ENCODE data around the gene TLX1. TPM values are rescaled to one million over a fixed set of nuclear protein-coding genes. Genes with fewer than 3 reads are reported as not detected.

The TLX1 gene
- total RNA-seq, 2 experiments from 2014 or later: not detected

GRCh38 chr10:101136708-101137121 is 5.6 kb downstream of the TLX1 start:
- CTCF ChIA-PET: no interaction called here
- no peaks in the 10 kb centered on the region for H3K36me3 Mint-ChIP-seq (ENCODE audit: low read depth)
- H3K9me3 Mint-ChIP-seq (ENCODE audit: insufficient read depth): no peaks in the 10 kb centered on the region
- no peak overlapping the region for H3K27ac Mint-ChIP-seq
- peaks cover 20% of the 10 kb centered on the region for H3K4me1 Mint-ChIP-seq (ENCODE audit: low read depth)
- DNase-seq (no peak), ATAC-seq (no peak)
- peaks cover 87% of the 10 kb centered on the region for H3K27me3 Mint-ChIP-seq (ENCODE audit: low read depth)
- H3K4me3 Mint-ChIP-seq: no peak overlapping the region
- POLR2A ChIA-PET: no interaction called here

- DNase-seq: no peak
- CTCF ChIA-PET: no interaction called here
- H3K9me3 Mint-ChIP-seq (ENCODE audit: insufficient read depth): no peaks in the 10 kb centered on the region
- peaks cover 21% of the 10 kb centered on the region for H3K4me1 Mint-ChIP-seq (ENCODE audit: low read depth)
- POLR2A ChIA-PET: no interaction called here
- no peaks in the 10 kb centered on the region for H3K36me3 Mint-ChIP-seq (ENCODE audit: low read depth)
- H3K27ac Mint-ChIP-seq: no peak overlapping the region
- no peak overlapping the region for H3K4me3 Mint-ChIP-seq
- peaks cover 88% of the 10 kb centered on the region for H3K27me3 Mint-ChIP-seq (ENCODE audit: low read depth)
- no peak for ATAC-seq
These were observed 6.2 kb downstream of the TLX1 start for GRCh38 chr10:101137271-101137670.

- no peak overlapping the region for H3K4me3 Mint-ChIP-seq
These were observed 7.8 kb downstream of the TLX1 start for GRCh38 chr10:101138788-101139420.

GRCh38 chr10:101139421-101139911 is 8.4 kb downstream of the TLX1 start:
- no peak for ATAC-seq
- Mint-ChIP-seq H3K27me3 (ENCODE audit: low read depth) (peaks cover 83% of the 10 kb centered on the region), H3K36me3 (ENCODE audit: low read depth) (no peaks in the 10 kb centered on the region), H3K27ac (no peak overlapping the region), H3K4me3 (no peak overlapping the region), H3K4me1 (ENCODE audit: low read depth) (peaks cover 18% of the 10 kb centered on the region), H3K9me3 (ENCODE audit: insufficient read depth) (no peaks in the 10 kb centered on the region)
- DNase-seq: no peak
- ChIA-PET CTCF (interaction anchor here (0.9 to 9.5 kb wide), 6 partner anchors 16 to 88 kb away, joined by 3 to 355 read pairs (median 4); no protein-coding TSS in a partner anchor), POLR2A (no interaction called here)

More at GRCh38 chr10:101138788-101139420, 7.8 kb downstream of the TLX1 start:
- no peaks in the 10 kb centered on the region for H3K36me3 Mint-ChIP-seq (ENCODE audit: low read depth)
- POLR2A ChIA-PET: no interaction called here
- CTCF ChIA-PET: interaction anchor here (0.9 to 9.5 kb wide), 6 partner anchors 15 to 88 kb away, joined by 3 to 355 read pairs (median 4); no protein-coding TSS in a partner anchor
- H3K27me3 Mint-ChIP-seq (ENCODE audit: low read depth): peaks cover 83% of the 10 kb centered on the region
- ATAC-seq (no peak), DNase-seq (no peak)
- no peak overlapping the region for H3K27ac Mint-ChIP-seq
- H3K4me1 Mint-ChIP-seq (ENCODE audit: low read depth): peaks cover 22% of the 10 kb centered on the region
- H3K9me3 Mint-ChIP-seq (ENCODE audit: insufficient read depth): no peaks in the 10 kb centered on the region

- Mint-ChIP-seq H3K36me3 (ENCODE audit: low read depth) (no peaks in the 10 kb centered on the region), H3K9me3 (ENCODE audit: insufficient read depth) (no peaks in the 10 kb centered on the region), H3K27ac (no peak overlapping the region), H3K4me3 (no peak overlapping the region), H3K4me1 (ENCODE audit: low read depth) (peaks cover 11% of the 10 kb centered on the region), H3K27me3 (ENCODE audit: low read depth) (peaks cover 82% of the 10 kb centered on the region)
- ChIA-PET CTCF (interaction anchor here (0.8 to 9.5 kb wide), 17 partner anchors 8 to 397 kb away, joined by 3 to 355 read pairs (median 8); partner anchors contain the start of gene KAZALD1), POLR2A (no interaction called here)
- DNase-seq (no peak), ATAC-seq (no peak)
These were observed 9.2 kb downstream of the TLX1 start for GRCh38 chr10:101140084-101140949.

- no peak overlapping the region for H3K27ac Mint-ChIP-seq
- H3K9me3 Mint-ChIP-seq (ENCODE audit: insufficient read depth): no peaks in the 10 kb centered on the region
- H3K4me1 Mint-ChIP-seq (ENCODE audit: low read depth): peaks cover 5% of the 10 kb centered on the region
- ATAC-seq (no peak), DNase-seq (no peak)
- H3K4me3 Mint-ChIP-seq: no peak overlapping the region
- ChIA-PET CTCF (interaction anchor here (0.7 to 9.5 kb wide), 39 partner anchors 8 to 1525 kb away, joined by 3 to 355 read pairs (median 7); partner anchors contain the start of gene KAZALD1), POLR2A (interaction anchor here (1.9 kb wide), 1 partner anchor 45 kb away, joined by 9 read pairs; no protein-coding TSS in a partner anchor)
- peaks cover 82% of the 10 kb centered on the region for H3K27me3 Mint-ChIP-seq (ENCODE audit: low read depth)
- no peaks in the 10 kb centered on the region for H3K36me3 Mint-ChIP-seq (ENCODE audit: low read depth)
These were observed 10.0 kb downstream of the TLX1 start for GRCh38 chr10:101140950-101141615.

- ATAC-seq: peak; percentile 90
- no peak overlapping the region for H3K27ac Mint-ChIP-seq
- peaks cover 79% of the 10 kb centered on the region for H3K27me3 Mint-ChIP-seq (ENCODE audit: low read depth)
- peak; percentile 83 for DNase-seq
- H3K4me3 Mint-ChIP-seq: no peak overlapping the region
- H3K36me3 Mint-ChIP-seq (ENCODE audit: low read depth): no peaks in the 10 kb centered on the region
- ChIA-PET CTCF (interaction anchor here (0.6 to 9.5 kb wide), 56 partner anchors 9 to 1525 kb away, joined by 3 to 355 read pairs (median 6); partner anchors contain the start of genes KAZALD1 and TLX1), POLR2A (interaction anchor here (0.9 to 1.9 kb wide), 2 partner anchors 46 to 429 kb away, joined by 3 to 9 read pairs; no protein-coding TSS in a partner anchor)
- H3K9me3 Mint-ChIP-seq (ENCODE audit: insufficient read depth): no peaks in the 10 kb centered on the region
- peaks cover 5% of the 10 kb centered on the region for H3K4me1 Mint-ChIP-seq (ENCODE audit: low read depth)
These were observed 10.8 kb downstream of the TLX1 start for GRCh38 chr10:101141616-101142532.

- peak; percentile 6 for ATAC-seq
- Mint-ChIP-seq H3K27me3 (ENCODE audit: low read depth) (peaks cover 82% of the 10 kb centered on the region), H3K4me1 (ENCODE audit: low read depth) (peaks cover 5% of the 10 kb centered on the region), H3K36me3 (ENCODE audit: low read depth) (no peaks in the 10 kb centered on the region), H3K9me3 (ENCODE audit: insufficient read depth) (no peaks in the 10 kb centered on the region), H3K4me3 (no peak overlapping the region), H3K27ac (no peak overlapping the region)
- ChIA-PET POLR2A (interaction anchor here (0.9 to 1.9 kb wide), 2 partner anchors 47 to 428 kb away, joined by 3 to 9 read pairs; no protein-coding TSS in a partner anchor), CTCF (interaction anchor here (0.7 to 9.5 kb wide), 55 partner anchors 10 to 1526 kb away, joined by 3 to 355 read pairs (median 6); partner anchors contain the start of genes KAZALD1 and TLX1)
- DNase-seq: no peak
These were observed 11.6 kb downstream of the TLX1 start for GRCh38 chr10:101142533-101143344.

- peaks cover 5% of the 10 kb centered on the region for H3K4me1 Mint-ChIP-seq (ENCODE audit: low read depth)
- CTCF ChIA-PET: interaction anchor here (1.0 to 9.5 kb wide), 7 partner anchors 10 to 102 kb away, joined by 4 to 355 read pairs (median 25); no protein-coding TSS in a partner anchor
- H3K27ac Mint-ChIP-seq: no peak overlapping the region
- DNase-seq (no peak), ATAC-seq (no peak)
- POLR2A ChIA-PET: no interaction called here
- H3K9me3 Mint-ChIP-seq (ENCODE audit: insufficient read depth): no peaks in the 10 kb centered on the region
- H3K4me3 Mint-ChIP-seq: no peak overlapping the region
- peaks cover 80% of the 10 kb centered on the region for H3K27me3 Mint-ChIP-seq (ENCODE audit: low read depth)
- H3K36me3 Mint-ChIP-seq (ENCODE audit: low read depth): no peaks in the 10 kb centered on the region
These were observed 12.2 kb downstream of the TLX1 start for GRCh38 chr10:101143345-101143630.

GRCh38 chr10:101144053-101144452 is 13.0 kb downstream of the TLX1 start:
- Mint-ChIP-seq H3K4me1 (ENCODE audit: low read depth) (peaks cover 5% of the 10 kb centered on the region), H3K27me3 (ENCODE audit: low read depth) (peaks cover 78% of the 10 kb centered on the region), H3K4me3 (no peak overlapping the region), H3K27ac (no peak overlapping the region), H3K36me3 (ENCODE audit: low read depth) (no peaks in the 10 kb centered on the region), H3K9me3 (ENCODE audit: insufficient read depth) (no peaks in the 10 kb centered on the region)
- CTCF ChIA-PET: interaction anchor here (1.0 to 9.5 kb wide), 3 partner anchors 9 to 84 kb away, joined by 4 to 355 read pairs (median 46); no protein-coding TSS in a partner anchor
- DNase-seq (no peak), ATAC-seq (no peak)
- POLR2A ChIA-PET: no interaction called here

Data from activated CD8-positive, alpha-beta T cell treated with anti-CD3 and anti-CD28 coated beads, Interleukin-2, amount 10 ng/mL, durations not matched to agents 7 days and 5 days (primary cell).